Smooth muscle cell (in vitro differentiated cells): ENCODE results near the gene EREG. TPM values are rescaled to one million over a fixed set of nuclear protein-coding genes. Genes with fewer than 3 reads are reported as not detected.

Experiments used
- DNase-seq: peaks from one replicate; lab custom pipeline; 2025; ENCODE audit not compliant: unreplicated experiment; lab: John Stamatoyannopoulos, UW
- H2AFZ ChIP-seq: fragments of 200-600 bp; sonication (generic); 2 replicates; pipeline ENCODE4 v1.6.0; 2016; ENCODE audit warnings: antibody characterized with exemption, low read depth, mild to moderate bottlenecking
- H3F3A ChIP-seq: fragments of 200-600 bp; sonication (generic); 2 replicates; pipeline ENCODE4 v1.6.0; 2017; ENCODE audit warnings: antibody characterized with exemption, low read depth
- H3K27ac ChIP-seq: fragments of 200-600 bp; sonication (generic); 2 replicates; pipeline ENCODE4 v1.5.1; 2016; ENCODE audit warnings: low read depth, mild to moderate bottlenecking
- H3K27me3 ChIP-seq: fragments of 200-600 bp; sonication (generic); 2 replicates; pipeline ENCODE4 v1.6.1; 2016; ENCODE audit warnings: low read depth, mild to moderate bottlenecking
- H3K36me3 ChIP-seq: fragments of 200-600 bp; sonication (generic); 2 replicates; pipeline ENCODE4 v1.5.1; 2016; ENCODE audit warnings: low read depth
- H3K4me1 ChIP-seq: fragments of 200-600 bp; sonication (generic); 2 replicates; pipeline ENCODE4 v1.5.1; 2016; ENCODE audit warnings: low read depth
- H3K4me2 ChIP-seq: fragments of 200-600 bp; sonication (generic); 2 replicates; pipeline ENCODE4 v1.6.0; 2016; ENCODE audit warnings: mild to moderate bottlenecking
- H3K4me3 ChIP-seq: fragments of 200-600 bp; sonication (generic); 2 replicates; pipeline ENCODE4 v1.5.1; 2016; ENCODE audit warnings: mild to moderate bottlenecking
- H3K79me2 ChIP-seq: fragments of 200-600 bp; sonication (generic); 2 replicates; pipeline ENCODE4 v1.6.0; 2016; ENCODE audit warnings: low read depth, mild to moderate bottlenecking
- H3K9ac ChIP-seq: fragments of 200-600 bp; sonication (generic); 2 replicates; pipeline ENCODE4 v1.6.0; 2016; ENCODE audit warnings: low read depth
- H3K9me3 ChIP-seq: fragments of 200-600 bp; sonication (generic); replicated peaks from 2 replicates; pipeline ENCODE4 v1.5.1; 2016; ENCODE audit warnings: low read depth
- H4K20me1 ChIP-seq: fragments of 200-600 bp; sonication (generic); 2 replicates; pipeline ENCODE4 v1.6.0; 2016; ENCODE audit warnings: low read depth
- CTCF ChIP-seq: fragments of 200-600 bp; sonication (generic); IDR thresholded peaks from 2 replicates; pipeline ENCODE4 v1.5.1; 2017; ENCODE audit warnings: borderline replicate concordance, mild to moderate bottlenecking, antibody characterized with exemption; ENCODE audit not compliant: insufficient read depth, poor library complexity, severe bottlenecking
- WGBS: methylation state at CpG from one replicate; pipeline ENCODE4 v1.1.7; 2016; ENCODE audit warnings: low lambda C conversion rate; 5-methylcytosine and 5-hydroxymethylcytosine counted together
- polyA plus RNA-seq: library from polyadenylated mRNA; unstranded; fragments of >200 nt; fragmentation: Nextera tagmentation; extraction: Ambion mirVana; gene quantifications from 2 replicates; pipeline ENCODE4 v1.2.1, GENCODE V29; 2016
- total RNA-seq: library from RNA; depleted of rRNA; stranded (reverse); fragments of >200 nt; gene quantifications from 2 replicates; pipeline ENCODE4 v1.2.3, GENCODE V29; 2014

Gene EREG
- total and polyA plus RNA-seq, 2 experiments from 2014 or later, result 0.55 to 1.9 TPM

DNA sequence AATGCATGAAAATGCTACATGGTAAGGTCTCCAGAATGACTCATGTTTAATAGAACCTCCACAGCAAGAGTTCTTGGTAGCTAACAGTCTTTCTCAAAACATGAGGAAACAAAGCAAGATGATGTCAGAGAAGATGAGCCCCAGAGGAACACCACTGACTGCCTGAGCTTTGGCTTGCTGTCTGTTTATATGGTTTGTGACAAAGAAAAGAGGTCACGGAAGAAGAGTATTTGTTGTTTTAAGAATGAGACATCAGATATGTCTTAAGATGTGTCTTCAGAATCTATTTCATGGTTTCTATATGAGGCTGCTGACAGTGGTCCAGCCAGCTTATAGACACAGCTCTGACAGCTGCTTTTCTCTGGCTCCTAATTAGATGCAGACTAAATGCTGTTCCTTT lies 61.2 kb downstream of the EREG start:
- Histone ChIP-seq H3K4me2 (no peak overlapping the region), H3K4me3 (no peak overlapping the region), H3K27me3 (no peaks in the 10 kb centered on the region), H2AFZ (no peak overlapping the region), H3F3A (no peaks in the 10 kb centered on the region), H3K79me2 (no peaks in the 10 kb centered on the region), H3K4me1 (no peaks in the 10 kb centered on the region), H3K9ac (no peak overlapping the region), H3K27ac (peak overlapping the region; percentile 62), H3K9me3 (no peaks in the 10 kb centered on the region), H3K36me3 (no peaks in the 10 kb centered on the region), H4K20me1 (no peaks in the 10 kb centered on the region)
- TF ChIP-seq CTCF, result no peak
- 45% methylated on average over 1 of the region's 1 CpG for WGBS
- DNase-seq, result no peak

DNA sequence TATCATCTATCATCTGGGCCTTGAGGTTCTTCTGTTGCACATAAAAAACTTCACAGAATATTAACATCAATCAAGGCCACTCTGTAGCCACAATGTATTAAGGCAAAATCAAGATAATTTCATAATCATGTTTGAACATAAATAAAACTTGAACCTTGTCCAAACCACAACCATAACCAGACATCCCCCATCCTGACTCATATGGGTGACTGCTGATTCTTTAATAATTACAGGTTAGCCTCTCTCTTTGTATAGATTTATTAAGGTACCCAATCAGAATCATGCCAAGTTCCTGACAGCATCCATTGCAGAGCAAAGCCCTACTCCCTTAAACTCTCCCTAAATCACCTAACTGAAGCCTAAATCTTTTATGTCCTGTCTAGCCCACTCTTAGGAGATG lies 63.3 kb downstream of the EREG start:
- Histone ChIP-seq H3K79me2 (no peaks in the 10 kb centered on the region), H3K27me3 (no peaks in the 10 kb centered on the region), H4K20me1 (no peaks in the 10 kb centered on the region), H2AFZ (no peak overlapping the region), H3K4me3 (no peak overlapping the region), H3K4me2 (no peak overlapping the region), H3K9ac (no peak overlapping the region), H3K36me3 (no peaks in the 10 kb centered on the region), H3K9me3 (no peaks in the 10 kb centered on the region), H3K4me1 (no peaks in the 10 kb centered on the region), H3F3A (no peaks in the 10 kb centered on the region), H3K27ac (no peak overlapping the region)
- no peak for TF ChIP-seq CTCF
- DNase-seq, result no peak

DNA sequence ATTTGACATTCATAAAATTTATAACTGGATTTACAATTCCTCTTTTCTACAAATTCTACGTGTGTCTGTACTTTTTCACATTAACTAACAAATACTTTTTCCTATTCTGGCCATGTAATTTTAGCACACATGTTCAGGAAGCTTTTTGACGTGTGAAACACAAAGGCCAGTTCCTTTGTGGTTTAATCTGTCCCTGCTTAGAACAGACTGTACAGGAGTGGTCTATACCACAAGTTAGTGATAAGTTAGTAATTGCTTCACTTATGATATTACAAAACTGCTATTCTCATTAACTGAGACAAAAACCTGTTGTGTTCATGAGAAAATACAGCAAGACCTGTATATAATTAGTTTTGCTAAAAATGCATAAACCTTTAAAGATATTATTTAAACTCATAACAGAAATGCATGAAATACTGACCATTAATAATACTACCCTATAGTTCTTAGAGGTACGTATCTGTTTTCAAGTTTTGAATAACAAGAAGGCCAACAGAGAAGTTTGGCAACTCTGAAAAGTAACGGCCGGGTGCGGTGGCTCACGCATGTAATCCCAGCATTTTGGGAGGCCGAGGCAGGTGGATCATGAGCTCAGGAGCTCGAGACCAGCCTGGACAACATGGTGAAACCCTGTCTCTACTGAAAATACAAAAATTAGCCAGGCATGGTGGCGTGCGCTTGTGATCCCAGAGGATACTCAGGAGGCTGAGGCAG lies 66.3 kb downstream of the EREG start:
- Histone ChIP-seq H2AFZ (no peak overlapping the region), H3K27ac (no peak overlapping the region), H3K9ac (no peak overlapping the region), H4K20me1 (no peaks in the 10 kb centered on the region), H3K79me2 (no peaks in the 10 kb centered on the region), H3K27me3 (no peaks in the 10 kb centered on the region), H3K4me1 (no peaks in the 10 kb centered on the region), H3K36me3 (no peaks in the 10 kb centered on the region), H3K4me2 (no peak overlapping the region), H3K9me3 (no peaks in the 10 kb centered on the region), H3K4me3 (no peak overlapping the region), H3F3A (no peaks in the 10 kb centered on the region)
- DNase-seq, result no peak
- WGBS, result 80% methylated on average over 11 of the region's 11 CpGs
- no peak for TF ChIP-seq CTCF

DNA sequence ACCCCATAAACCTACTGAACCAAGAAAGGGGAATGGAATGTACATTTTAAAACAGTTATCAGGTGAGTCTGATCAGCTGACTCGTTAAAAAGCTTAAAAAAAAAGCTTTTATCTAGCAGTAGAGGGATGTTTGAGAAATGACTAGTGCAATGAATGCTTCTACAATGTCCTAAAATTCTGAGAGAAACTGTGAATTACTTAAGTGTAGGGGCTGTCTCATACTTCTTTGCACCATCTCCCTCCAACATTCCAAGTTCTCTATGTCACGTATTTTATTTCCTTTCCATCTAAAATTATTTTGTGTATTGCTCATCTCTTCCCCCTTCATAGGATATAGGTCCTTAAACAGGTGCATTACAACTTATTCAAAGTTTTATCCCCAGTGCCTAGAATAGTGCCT lies 68.1 kb downstream of the EREG start:
- Histone ChIP-seq H3K79me2 (no peaks in the 10 kb centered on the region), H3K4me2 (no peak overlapping the region), H3K9me3 (no peaks in the 10 kb centered on the region), H3K27ac (no peak overlapping the region), H3K36me3 (no peaks in the 10 kb centered on the region), H4K20me1 (no peaks in the 10 kb centered on the region), H2AFZ (no peak overlapping the region), H3K4me1 (no peaks in the 10 kb centered on the region), H3F3A (no peaks in the 10 kb centered on the region), H3K9ac (no peak overlapping the region), H3K4me3 (no peak overlapping the region), H3K27me3 (no peaks in the 10 kb centered on the region)
- WGBS, result 74% methylated on average over 2 of the region's 2 CpGs
- no peak for TF ChIP-seq CTCF
- no peak for DNase-seq
